ENCODE results near the gene TRIM63.

DNA sequence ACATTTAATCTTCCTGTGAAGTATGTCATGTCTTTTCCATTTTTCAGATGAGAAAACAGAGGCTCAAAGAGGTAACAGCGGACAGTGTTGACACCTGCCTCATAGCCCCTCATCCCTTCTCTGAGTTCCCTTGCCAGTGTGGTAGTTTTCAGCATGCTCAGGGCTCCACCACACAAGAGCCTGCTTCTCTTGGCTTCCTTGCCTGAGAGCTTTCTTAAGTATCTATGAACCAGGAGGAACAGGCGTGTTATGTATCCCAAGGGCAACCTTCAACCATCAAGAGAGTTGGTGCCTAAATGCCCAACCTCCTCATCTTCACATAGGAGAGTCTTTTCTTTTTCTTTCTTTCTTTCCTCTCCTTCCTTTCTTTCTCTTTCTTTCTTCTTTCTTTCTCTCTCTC lies 63.7 kb downstream of the TRIM63 start:
- TF ChIP-seq BRCA1 (IDR thresholded peaks at IDR 0.05; ENCODE audit: low read depth, low read length) (no peak), EP300 (IDR thresholded peaks at IDR 0.05; ENCODE audit: borderline replicate concordance in 1 of 2, low read depth in 2 of 2, low read length in 2 of 2) (no peak), CHD2 (IDR thresholded peaks at IDR 0.05; ENCODE audit: low read length) (no peak), SP1 (IDR thresholded peaks at IDR 0.05; ENCODE audit: low read depth, low read length) (no peak), RFX5 (IDR thresholded peaks at IDR 0.05; ENCODE audit: borderline replicate concordance, low read depth, low read length) (no peak), SIN3A (conservative IDR thresholded peaks at IDR 0.05 in 1 of 2, IDR thresholded peaks at IDR 0.05 in 1 of 2; ENCODE audit: low read depth in 1 of 2, low read length in 2 of 2) (no peak), TAF1 (IDR thresholded peaks at IDR 0.05; ENCODE audit: low read depth, low read length) (no peak), SUZ12 (IDR thresholded peaks at IDR 0.05; ENCODE audit: low read length) (no peak), POLR2AphosphoS5 (IDR thresholded peaks at IDR 0.05; ENCODE audit: low read depth, low read length) (no peak), BACH1 (IDR thresholded peaks at IDR 0.05; ENCODE audit: low read length) (no peak), YY1 (IDR thresholded peaks at IDR 0.05; ENCODE audit: low read depth, low read length) (no peak)
- TF ChIP-seq, protein P1, sequence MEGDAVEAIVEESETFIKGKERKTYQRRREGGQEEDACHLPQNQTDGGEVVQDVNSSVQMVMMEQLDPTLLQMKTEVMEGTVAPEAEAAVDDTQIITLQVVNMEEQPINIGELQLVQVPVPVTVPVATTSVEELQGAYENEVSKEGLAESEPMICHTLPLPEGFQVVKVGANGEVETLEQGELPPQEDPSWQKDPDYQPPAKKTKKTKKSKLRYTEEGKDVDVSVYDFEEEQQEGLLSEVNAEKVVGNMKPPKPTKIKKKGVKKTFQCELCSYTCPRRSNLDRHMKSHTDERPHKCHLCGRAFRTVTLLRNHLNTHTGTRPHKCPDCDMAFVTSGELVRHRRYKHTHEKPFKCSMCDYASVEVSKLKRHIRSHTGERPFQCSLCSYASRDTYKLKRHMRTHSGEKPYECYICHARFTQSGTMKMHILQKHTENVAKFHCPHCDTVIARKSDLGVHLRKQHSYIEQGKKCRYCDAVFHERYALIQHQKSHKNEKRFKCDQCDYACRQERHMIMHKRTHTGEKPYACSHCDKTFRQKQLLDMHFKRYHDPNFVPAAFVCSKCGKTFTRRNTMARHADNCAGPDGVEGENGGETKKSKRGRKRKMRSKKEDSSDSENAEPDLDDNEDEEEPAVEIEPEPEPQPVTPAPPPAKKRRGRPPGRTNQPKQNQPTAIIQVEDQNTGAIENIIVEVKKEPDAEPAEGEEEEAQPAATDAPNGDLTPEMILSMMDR (IDR thresholded peaks at IDR 0.05; ENCODE audit: control extremely low read depth in 1 of 3, insufficient read depth in 1 of 3, low read depth in 1 of 3, low read length in 3 of 3): no peak
- TF ChIP-seq, protein P2, sequence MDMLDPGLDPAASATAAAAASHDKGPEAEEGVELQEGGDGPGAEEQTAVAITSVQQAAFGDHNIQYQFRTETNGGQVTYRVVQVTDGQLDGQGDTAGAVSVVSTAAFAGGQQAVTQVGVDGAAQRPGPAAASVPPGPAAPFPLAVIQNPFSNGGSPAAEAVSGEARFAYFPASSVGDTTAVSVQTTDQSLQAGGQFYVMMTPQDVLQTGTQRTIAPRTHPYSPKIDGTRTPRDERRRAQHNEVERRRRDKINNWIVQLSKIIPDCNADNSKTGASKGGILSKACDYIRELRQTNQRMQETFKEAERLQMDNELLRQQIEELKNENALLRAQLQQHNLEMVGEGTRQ (IDR thresholded peaks at IDR 0.05; ENCODE audit: low read length): no peak

Data from H1 (cell line).